Activated CD8-positive, alpha-beta T cell treated with anti-CD3 and anti-CD28 coated beads for 36 hours (primary cell): Measurements from ENCODE around the gene HRK. TPM values are rescaled to one million over a fixed set of nuclear protein-coding genes. Genes with fewer than 3 reads are reported as not detected.

Experiments
- ATAC-seq: fragments of 200-7000 bp; cut with Tn5 transposase; one replicate; pipeline ENCODE4 v1.10.0; 2021; ENCODE audit warnings: mild to moderate bottlenecking, moderate library complexity
- CTCF ChIA-PET: fragments of 350-600 bp; sonication (Branson Sonifier 250); formaldehyde crosslinking; loops from one replicate; lab custom pipeline; 2021; ENCODE audit warnings: antibody characterized with exemption; lab: Charles Lee
- POLR2A ChIA-PET: fragments of 350-600 bp; sonication (Branson Sonifier 250); formaldehyde crosslinking; loops from one replicate; lab custom pipeline; 2021; ENCODE audit warnings: antibody characterized with exemption; lab: Charles Lee
- DNase-seq: peaks from one replicate; pipeline ENCODE4 v3.0.0-alpha.2; 2020
- H3K27ac Mint-ChIP-seq: one replicate; pipeline ENCODE4 v1.8.0; 2021; ENCODE audit warnings: mild to moderate bottlenecking, mixed read lengths
- H3K27me3 Mint-ChIP-seq: one replicate; pipeline ENCODE4 v1.8.0; 2021; ENCODE audit warnings: mixed read lengths
- H3K36me3 Mint-ChIP-seq: one replicate; pipeline ENCODE4 v1.8.0; 2021; ENCODE audit warnings: low read depth, mixed read lengths
- H3K4me1 Mint-ChIP-seq: one replicate; pipeline ENCODE4 v1.8.0; 2021; ENCODE audit warnings: low read depth, mixed read lengths
- H3K4me3 Mint-ChIP-seq: one replicate; pipeline ENCODE4 v1.8.0; 2021; ENCODE audit warnings: mild to moderate bottlenecking, moderate library complexity, mixed read lengths
- H3K9me3 Mint-ChIP-seq: one replicate; pipeline ENCODE4 v1.8.0; 2021; ENCODE audit warnings: mixed read lengths
- intact Hi-C: fragments of 100-400 bp; cut with micrococcal nuclease; formaldehyde crosslinking; loops from one replicate; pipeline ENCODE4 v1.10.0; 2022
- total RNA-seq, 2 experiments: library from RNA; stranded (reverse); gene quantifications; one replicate each; pipeline ENCODE4 v1.2.3, GENCODE V29; 2021
- TF ChIP-seq, protein P1 (sequence below): fragments of 200-600 bp; IDR thresholded peaks from one replicate; pipeline ENCODE4 v1.8.0; 2022; ENCODE audit warnings: antibody characterized with exemption, mild to moderate bottlenecking

The HRK gene
- total RNA-seq, 2 experiments from 2014 or later, result not detected

DNA sequence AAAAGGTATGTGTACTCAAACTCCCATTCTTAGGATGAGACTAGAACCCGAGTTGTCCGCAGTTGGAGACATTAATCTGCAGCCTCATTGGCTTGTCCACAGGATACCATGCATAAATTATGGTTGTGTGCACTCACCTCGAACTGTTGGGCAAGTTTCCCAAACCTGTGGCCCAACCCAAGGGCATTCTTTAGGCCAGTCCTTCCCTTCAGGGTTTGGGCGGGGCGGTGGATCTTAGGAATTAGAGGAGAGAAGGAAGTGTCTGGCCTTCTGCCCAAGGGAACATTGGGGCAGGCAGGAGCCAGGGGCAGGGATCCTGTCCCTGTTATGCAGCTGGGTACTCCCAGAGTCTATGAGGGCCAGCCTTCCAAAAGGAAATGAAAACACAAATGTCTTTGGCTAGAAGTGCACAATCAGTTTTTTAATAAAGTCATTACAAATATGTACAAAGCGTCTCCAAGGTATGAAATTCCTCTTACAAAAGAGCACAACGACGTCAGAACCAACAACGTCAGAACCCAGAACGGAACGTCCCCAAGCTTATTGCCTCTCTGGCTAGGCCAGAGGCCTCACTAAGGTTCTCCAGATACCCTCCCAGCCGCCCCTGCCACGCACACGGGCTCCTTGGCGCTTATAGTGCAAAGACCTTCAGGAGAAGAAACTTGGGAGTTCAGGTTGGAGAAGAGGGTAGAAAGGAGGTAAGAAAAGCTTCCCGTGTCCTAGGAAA is 25.3 kb downstream of the HRK start:
- TF ChIP-seq, protein P1, sequence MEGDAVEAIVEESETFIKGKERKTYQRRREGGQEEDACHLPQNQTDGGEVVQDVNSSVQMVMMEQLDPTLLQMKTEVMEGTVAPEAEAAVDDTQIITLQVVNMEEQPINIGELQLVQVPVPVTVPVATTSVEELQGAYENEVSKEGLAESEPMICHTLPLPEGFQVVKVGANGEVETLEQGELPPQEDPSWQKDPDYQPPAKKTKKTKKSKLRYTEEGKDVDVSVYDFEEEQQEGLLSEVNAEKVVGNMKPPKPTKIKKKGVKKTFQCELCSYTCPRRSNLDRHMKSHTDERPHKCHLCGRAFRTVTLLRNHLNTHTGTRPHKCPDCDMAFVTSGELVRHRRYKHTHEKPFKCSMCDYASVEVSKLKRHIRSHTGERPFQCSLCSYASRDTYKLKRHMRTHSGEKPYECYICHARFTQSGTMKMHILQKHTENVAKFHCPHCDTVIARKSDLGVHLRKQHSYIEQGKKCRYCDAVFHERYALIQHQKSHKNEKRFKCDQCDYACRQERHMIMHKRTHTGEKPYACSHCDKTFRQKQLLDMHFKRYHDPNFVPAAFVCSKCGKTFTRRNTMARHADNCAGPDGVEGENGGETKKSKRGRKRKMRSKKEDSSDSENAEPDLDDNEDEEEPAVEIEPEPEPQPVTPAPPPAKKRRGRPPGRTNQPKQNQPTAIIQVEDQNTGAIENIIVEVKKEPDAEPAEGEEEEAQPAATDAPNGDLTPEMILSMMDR, result no peak
- POLR2A ChIA-PET, result no interaction called here
- Mint-ChIP-seq H3K27me3 (peaks cover 17% of the 10 kb centered on the region), H3K27ac (no peak overlapping the region), H3K4me1 (peaks cover 1% of the 10 kb centered on the region), H3K4me3 (no peak overlapping the region), H3K9me3 (no peaks in the 10 kb centered on the region), H3K36me3 (no peaks in the 10 kb centered on the region)
- no peak for ATAC-seq
- intact Hi-C loops, result no loop called here
- DNase-seq, result no peak
- CTCF ChIA-PET, result no interaction called here

DNA sequence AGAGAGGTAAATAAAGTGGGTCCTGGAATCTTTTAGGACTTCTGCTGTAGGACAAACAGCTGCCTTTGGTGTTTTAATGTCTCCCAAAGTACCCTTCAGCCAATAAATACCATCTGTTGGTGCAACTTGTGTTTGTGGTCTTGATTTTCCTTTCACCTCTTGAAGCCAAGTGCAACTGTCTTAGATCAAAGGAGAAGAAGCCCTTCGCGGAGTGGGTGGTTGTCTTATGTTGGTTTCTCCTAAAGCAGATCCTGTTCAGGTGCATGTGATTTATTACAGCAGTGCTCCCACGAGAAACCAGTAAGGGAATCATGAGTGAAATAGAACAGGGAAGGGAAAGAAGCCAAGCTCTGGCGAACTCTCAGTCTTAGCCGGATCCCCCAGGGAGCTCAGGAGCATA is 27.7 kb downstream of the HRK start:
- POLR2A ChIA-PET, result no interaction called here
- Mint-ChIP-seq H3K9me3 (no peaks in the 10 kb centered on the region), H3K27me3 (peaks cover 10% of the 10 kb centered on the region), H3K27ac (no peak overlapping the region), H3K36me3 (peaks cover under 1% of the 10 kb centered on the region), H3K4me1 (no peaks in the 10 kb centered on the region), H3K4me3 (no peak overlapping the region)
- CTCF ChIA-PET, result no interaction called here
- TF ChIP-seq, protein P1, result no peak
- DNase-seq (no peak), ATAC-seq (no peak)
- intact Hi-C loops, result no loop called here

DNA sequence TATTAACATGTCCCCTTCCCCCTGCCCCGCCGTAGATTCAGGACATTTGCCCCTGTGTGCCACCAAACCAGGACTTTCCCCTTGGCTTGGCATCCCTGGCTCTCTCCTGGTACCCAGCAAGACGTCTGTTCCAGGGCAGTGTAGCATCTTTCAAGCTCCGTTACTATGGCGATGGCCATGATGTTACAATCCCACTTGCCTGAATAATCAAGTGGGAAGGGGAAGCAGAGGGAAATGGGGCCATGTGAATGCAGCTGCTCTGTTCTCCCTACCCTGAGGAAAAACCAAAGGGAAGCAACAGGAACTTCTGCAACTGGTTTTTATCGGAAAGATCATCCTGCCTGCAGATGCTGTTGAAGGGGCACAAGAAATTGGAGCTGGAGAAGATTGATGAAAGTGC is 28.9 kb downstream of the HRK start:
- CTCF ChIA-PET, result no interaction called here
- Mint-ChIP-seq H3K4me3 (no peak overlapping the region), H3K9me3 (no peaks in the 10 kb centered on the region), H3K27me3 (peaks cover 3% of the 10 kb centered on the region), H3K36me3 (peaks cover 2% of the 10 kb centered on the region), H3K27ac (no peak overlapping the region), H3K4me1 (no peaks in the 10 kb centered on the region)
- POLR2A ChIA-PET, result no interaction called here
- intact Hi-C loops, result no loop called here
- TF ChIP-seq, protein P1, result no peak
- no peak for DNase-seq
- no peak for ATAC-seq

DNA sequence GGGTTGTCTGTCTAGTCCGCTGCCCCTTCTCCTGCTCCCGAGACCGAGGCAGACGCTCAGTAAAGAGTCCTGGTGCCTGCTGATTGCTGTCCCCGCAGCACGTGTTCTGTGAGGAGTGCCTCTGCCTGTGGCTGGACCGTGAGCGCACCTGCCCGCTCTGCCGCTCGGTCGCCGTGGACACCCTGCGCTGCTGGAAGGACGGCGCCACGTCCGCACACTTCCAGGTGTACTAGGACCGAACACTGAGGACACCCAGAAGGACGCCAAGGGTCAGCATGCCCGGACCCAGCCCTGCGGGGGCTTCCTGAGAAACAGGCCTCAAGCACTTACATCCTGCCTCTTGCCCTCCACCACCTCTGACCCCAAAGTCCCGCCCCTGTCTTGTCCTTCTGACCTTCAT is 32.0 kb downstream of the HRK start:
- POLR2A ChIA-PET, result no interaction called here
- CTCF ChIA-PET, result no interaction called here
- TF ChIP-seq, protein P1, result no peak
- H3K27ac Mint-ChIP-seq, result no peak overlapping the region
- DNase-seq, result no peak
- ATAC-seq, result no peak
- no peaks in the 10 kb centered on the region for H3K9me3 Mint-ChIP-seq
- no peaks in the 10 kb centered on the region for H3K4me1 Mint-ChIP-seq
- intact Hi-C loops, result no loop called here
- H3K4me3 Mint-ChIP-seq, result no peak overlapping the region
- H3K36me3 Mint-ChIP-seq, result peaks cover 2% of the 10 kb centered on the region
- peaks cover 1% of the 10 kb centered on the region for H3K27me3 Mint-ChIP-seq

DNA sequence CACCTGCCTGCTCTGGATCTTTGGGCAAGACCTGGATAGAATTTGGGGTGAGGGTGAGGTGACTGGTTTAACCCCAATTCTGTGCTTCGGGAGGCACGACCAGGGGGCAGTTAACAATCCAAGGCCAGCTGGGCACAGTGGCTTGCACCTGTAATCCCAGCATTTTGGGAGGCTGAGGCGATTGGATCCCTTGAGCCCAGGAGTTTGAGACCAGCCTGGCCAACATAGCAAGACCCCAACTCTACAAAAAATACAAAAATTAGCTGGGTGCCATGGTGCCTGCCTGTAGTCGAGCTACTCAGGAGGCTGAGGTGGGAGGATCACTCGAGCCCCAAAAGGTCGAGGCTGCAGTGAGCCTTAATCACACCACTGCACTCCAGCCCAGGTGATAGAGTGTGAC is 38.2 kb downstream of the HRK start:
- no peak overlapping the region for H3K27ac Mint-ChIP-seq
- DNase-seq, result no peak
- H3K27me3 Mint-ChIP-seq, result no peaks in the 10 kb centered on the region
- no peak for ATAC-seq
- TF ChIP-seq, protein P1, result no peak
- H3K4me3 Mint-ChIP-seq, result no peak overlapping the region
- POLR2A ChIA-PET, result interaction anchor here (0.6 kb wide), 1 partner anchor 8 kb away, joined by 3 read pairs; no protein-coding TSS in a partner anchor
- H3K9me3 Mint-ChIP-seq, result no peaks in the 10 kb centered on the region
- peaks cover 2% of the 10 kb centered on the region for H3K36me3 Mint-ChIP-seq
- intact Hi-C loops, result no loop called here
- no peaks in the 10 kb centered on the region for H3K4me1 Mint-ChIP-seq
- CTCF ChIA-PET, result no interaction called here
